Smooth muscle cell (in vitro differentiated cells): Measurements from ENCODE around the gene POLDIP2. TPM values are rescaled to one million over a fixed set of nuclear protein-coding genes. Genes with fewer than 3 reads are reported as not detected.

Source experiments
- DNase-seq: peaks from one replicate; lab custom pipeline; 2025; ENCODE audit not compliant: unreplicated experiment; lab: John Stamatoyannopoulos, UW
- H2AFZ ChIP-seq: fragments of 200-600 bp; sonication (generic); 2 replicates; pipeline ENCODE4 v1.6.0; 2016; ENCODE audit warnings: antibody characterized with exemption, low read depth, mild to moderate bottlenecking
- H3F3A ChIP-seq: fragments of 200-600 bp; sonication (generic); 2 replicates; pipeline ENCODE4 v1.6.0; 2017; ENCODE audit warnings: antibody characterized with exemption, low read depth
- H3K27ac ChIP-seq: fragments of 200-600 bp; sonication (generic); 2 replicates; pipeline ENCODE4 v1.5.1; 2016; ENCODE audit warnings: low read depth, mild to moderate bottlenecking
- H3K27me3 ChIP-seq: fragments of 200-600 bp; sonication (generic); 2 replicates; pipeline ENCODE4 v1.6.1; 2016; ENCODE audit warnings: low read depth, mild to moderate bottlenecking
- H3K36me3 ChIP-seq: fragments of 200-600 bp; sonication (generic); 2 replicates; pipeline ENCODE4 v1.5.1; 2016; ENCODE audit warnings: low read depth
- H3K4me1 ChIP-seq: fragments of 200-600 bp; sonication (generic); 2 replicates; pipeline ENCODE4 v1.5.1; 2016; ENCODE audit warnings: low read depth
- H3K4me2 ChIP-seq: fragments of 200-600 bp; sonication (generic); 2 replicates; pipeline ENCODE4 v1.6.0; 2016; ENCODE audit warnings: mild to moderate bottlenecking
- H3K4me3 ChIP-seq: fragments of 200-600 bp; sonication (generic); 2 replicates; pipeline ENCODE4 v1.5.1; 2016; ENCODE audit warnings: mild to moderate bottlenecking
- H3K79me2 ChIP-seq: fragments of 200-600 bp; sonication (generic); 2 replicates; pipeline ENCODE4 v1.6.0; 2016; ENCODE audit warnings: low read depth, mild to moderate bottlenecking
- H3K9ac ChIP-seq: fragments of 200-600 bp; sonication (generic); 2 replicates; pipeline ENCODE4 v1.6.0; 2016; ENCODE audit warnings: low read depth
- H3K9me3 ChIP-seq: fragments of 200-600 bp; sonication (generic); replicated peaks from 2 replicates; pipeline ENCODE4 v1.5.1; 2016; ENCODE audit warnings: low read depth
- H4K20me1 ChIP-seq: fragments of 200-600 bp; sonication (generic); 2 replicates; pipeline ENCODE4 v1.6.0; 2016; ENCODE audit warnings: low read depth
- CTCF ChIP-seq: fragments of 200-600 bp; sonication (generic); IDR thresholded peaks from 2 replicates; pipeline ENCODE4 v1.5.1; 2017; ENCODE audit warnings: borderline replicate concordance, mild to moderate bottlenecking, antibody characterized with exemption; ENCODE audit not compliant: insufficient read depth, poor library complexity, severe bottlenecking
- WGBS: methylation state at CpG from one replicate; pipeline ENCODE4 v1.1.7; 2016; ENCODE audit warnings: low lambda C conversion rate; 5-methylcytosine and 5-hydroxymethylcytosine counted together
- polyA plus RNA-seq: library from polyadenylated mRNA; unstranded; fragments of >200 nt; fragmentation: Nextera tagmentation; extraction: Ambion mirVana; gene quantifications from 2 replicates; pipeline ENCODE4 v1.2.1, GENCODE V29; 2016
- total RNA-seq: library from RNA; depleted of rRNA; stranded (reverse); fragments of >200 nt; gene quantifications from 2 replicates; pipeline ENCODE4 v1.2.3, GENCODE V29; 2014

Gene POLDIP2
- total RNA-seq = 52.6 and 55.0 TPM in 2 replicates
- 82.9 and 83.2 TPM in 2 replicates for polyA plus RNA-seq

DNA sequence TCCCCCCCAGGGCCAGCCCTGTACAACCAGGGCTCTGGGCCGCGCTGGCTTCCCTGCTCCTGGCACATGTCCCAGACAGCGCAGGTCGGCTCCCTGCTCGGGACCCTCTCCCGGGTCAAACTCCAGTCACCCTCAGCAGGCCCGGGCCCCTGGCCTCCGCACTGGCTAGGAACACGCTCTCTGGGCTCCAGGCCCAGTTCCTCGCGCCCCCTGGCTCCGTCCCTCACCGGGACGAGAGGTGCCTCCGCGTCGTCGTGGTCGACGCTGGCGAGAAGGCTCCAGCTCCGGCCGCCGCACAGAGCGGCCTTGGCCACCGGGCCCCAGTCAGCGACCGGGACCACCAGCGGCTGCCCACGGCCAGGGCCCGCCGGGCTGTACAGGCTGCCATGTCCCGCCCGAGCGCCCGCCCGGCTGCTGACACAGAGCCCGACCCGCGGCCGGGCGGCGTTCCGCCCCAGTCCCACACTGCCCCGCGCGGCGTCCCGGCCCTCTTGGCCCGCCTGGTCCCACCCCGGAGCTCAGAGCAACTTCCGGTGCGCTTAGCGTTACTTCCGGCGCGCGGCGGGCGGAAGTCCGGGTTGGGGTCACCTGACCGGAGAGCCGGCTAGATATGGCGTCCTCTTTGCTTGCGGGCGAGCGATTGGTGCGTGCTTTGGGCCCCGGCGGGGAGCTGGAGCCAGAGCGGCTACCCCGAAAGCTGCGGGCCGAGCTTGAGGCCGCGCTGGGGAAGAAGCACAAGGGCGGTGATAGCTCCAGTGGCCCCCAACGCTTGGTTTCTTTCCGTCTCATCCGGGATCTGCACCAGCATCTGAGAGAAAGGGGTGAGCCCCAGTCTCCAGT is at the start of gene POLDIP2:
POLDIP2 (minus strand) TSS at position 467 of the 840 bp plus-strand sequence; CDS start at position 388, 79 bp downstream.
- H3K79me2 ChIP-seq = peaks cover 39% of the 10 kb centered on the region
- H3F3A ChIP-seq = no peaks in the 10 kb centered on the region

GRCh38 chr17:28406473-28406814 is 49.1 kb upstream of the POLDIP2 start:
- H3K27me3 ChIP-seq = no peaks in the 10 kb centered on the region
- peaks cover 6% of the 10 kb centered on the region for H3K4me1 ChIP-seq
- no peaks in the 10 kb centered on the region for H3F3A ChIP-seq
- no peaks in the 10 kb centered on the region for H3K79me2 ChIP-seq
- no peak for DNase-seq
- peak overlapping the region; percentile 100 for H3K4me2 ChIP-seq
- H3K36me3 ChIP-seq = no peaks in the 10 kb centered on the region
- no peak overlapping the region for H3K9ac ChIP-seq
- peak overlapping the region; percentile 95 for H3K4me3 ChIP-seq
- H3K9me3 ChIP-seq = no peaks in the 10 kb centered on the region
- H3K27ac ChIP-seq = no peak overlapping the region
- H4K20me1 ChIP-seq = no peaks in the 10 kb centered on the region
- no peak for TF ChIP-seq CTCF
- peak overlapping the region; percentile 98 for H2AFZ ChIP-seq
- 19% methylated on average over 9 of the region's 9 CpGs for WGBS

More for the DNA sequence above, at the start of gene POLDIP2:
- Histone ChIP-seq H2AFZ (peak within 1 kb of the TSS; percentile 74), H3K4me3 (peak within 1 kb of the TSS; percentile 88), H3K4me1 (peaks cover 16% of the 10 kb centered on the region), H3K9me3 (no peaks in the 10 kb centered on the region), H3K27ac (peak within 1 kb of the TSS; percentile 79), H3K4me2 (peak within 1 kb of the TSS; percentile 98), H3K27me3 (no peaks in the 10 kb centered on the region), H4K20me1 (no peaks in the 10 kb centered on the region), H3K9ac (peak within 1 kb of the TSS; percentile 98), H3K36me3 (peaks cover 17% of the 10 kb centered on the region)
- 1% methylated on average over 77 of the region's 80 CpGs for WGBS
- peak; percentile 2 for TF ChIP-seq CTCF
- DNase-seq = peak; percentile 83

DNA sequence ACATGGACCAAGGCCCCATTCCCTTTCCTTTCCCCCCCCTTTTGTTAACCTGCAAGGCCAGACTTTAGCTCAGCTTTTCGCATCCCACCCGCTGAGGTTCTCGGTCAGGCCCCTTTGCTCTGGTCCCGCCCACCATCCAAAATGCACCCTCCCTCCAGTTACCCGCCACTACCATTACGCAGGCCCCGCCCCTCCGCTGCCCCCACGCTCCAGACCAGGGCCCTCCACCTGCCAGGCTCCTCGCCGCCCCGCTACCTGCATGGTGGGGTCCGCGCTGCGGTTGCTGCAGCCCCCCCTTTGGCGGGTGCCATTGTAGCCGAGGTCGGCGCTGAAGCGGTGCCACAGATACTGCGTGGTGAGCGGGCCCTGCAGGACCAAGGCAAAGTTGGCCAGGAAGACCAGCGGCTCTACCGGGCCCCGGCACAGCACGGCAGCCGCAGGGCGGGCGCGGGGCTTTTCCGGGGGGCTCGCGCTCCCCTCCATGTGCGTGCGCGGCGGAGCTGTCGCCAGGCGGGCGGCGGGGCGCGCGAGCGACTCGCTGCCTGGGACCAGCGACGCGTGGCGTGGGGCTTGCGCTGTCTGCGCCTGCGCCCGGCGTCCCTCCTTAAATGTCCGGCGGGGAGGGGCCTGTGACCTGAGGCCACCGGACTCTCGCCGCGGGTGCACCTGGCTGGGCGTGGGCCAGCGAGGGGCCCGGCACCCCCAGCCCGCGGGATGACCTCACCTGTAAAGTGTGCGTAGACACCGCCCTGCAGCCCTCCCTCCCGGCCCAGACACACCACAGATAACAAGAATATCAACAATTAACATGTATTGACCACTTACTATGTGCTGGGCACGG is 48.5 kb upstream of the POLDIP2 start, which contains the start of gene SLC46A1:
SLC46A1 (minus strand) TSS at position 581 of the 841 bp plus-strand sequence; CDS start at position 483, 98 bp downstream.
- no peak within 1 kb of the TSS for H3K27ac ChIP-seq
- DNase-seq = peak; percentile 44
- WGBS = 1% methylated on average over 59 of the region's 70 CpGs

More for the DNA sequence above, 48.5 kb upstream of the POLDIP2 start, which contains the start of gene SLC46A1:
- Histone ChIP-seq H3K79me2 (no peaks in the 10 kb centered on the region), H3K9ac (peak within 1 kb of the TSS; percentile 26), H2AFZ (peak within 1 kb of the TSS; percentile 98), H3F3A (no peaks in the 10 kb centered on the region), H3K4me1 (peaks cover 6% of the 10 kb centered on the region), H3K27me3 (no peaks in the 10 kb centered on the region), H3K36me3 (no peaks in the 10 kb centered on the region), H3K9me3 (no peaks in the 10 kb centered on the region), H3K4me3 (peak within 1 kb of the TSS; percentile 95), H3K4me2 (peak within 1 kb of the TSS; percentile 100), H4K20me1 (no peaks in the 10 kb centered on the region)
- TF ChIP-seq CTCF = no peak
